Thyroid gland (tissue), 4 donors: ENCODE results near the gene MUCL3.

Source experiments
- POLR2A ChIP-seq, 2 donors: fragments of 450-650 bp; IDR thresholded peaks; one replicate each; pipeline ENCODE4 v1.6.1; 2017; ENCODE audit warnings: antibody characterized with exemption in 2 of 2, mild to moderate bottlenecking in 2 of 2, moderate library complexity in 1 of 2
- TF ChIP-seq, protein P1 (sequence below), 6 experiments: fragments of 200-600 bp in 3 of 6; fragments of 450-650 bp in 3 of 6; sonication (generic) in 3 of 6; IDR thresholded peaks; one replicate each; pipeline ENCODE4 v1.5.1; 2016 to 2019; ENCODE audit warnings: antibody characterized with exemption in 6 of 6, mild to moderate bottlenecking in 2 of 6, inconsistent platforms in 1 of 6, moderate library complexity in 1 of 6

DNA sequence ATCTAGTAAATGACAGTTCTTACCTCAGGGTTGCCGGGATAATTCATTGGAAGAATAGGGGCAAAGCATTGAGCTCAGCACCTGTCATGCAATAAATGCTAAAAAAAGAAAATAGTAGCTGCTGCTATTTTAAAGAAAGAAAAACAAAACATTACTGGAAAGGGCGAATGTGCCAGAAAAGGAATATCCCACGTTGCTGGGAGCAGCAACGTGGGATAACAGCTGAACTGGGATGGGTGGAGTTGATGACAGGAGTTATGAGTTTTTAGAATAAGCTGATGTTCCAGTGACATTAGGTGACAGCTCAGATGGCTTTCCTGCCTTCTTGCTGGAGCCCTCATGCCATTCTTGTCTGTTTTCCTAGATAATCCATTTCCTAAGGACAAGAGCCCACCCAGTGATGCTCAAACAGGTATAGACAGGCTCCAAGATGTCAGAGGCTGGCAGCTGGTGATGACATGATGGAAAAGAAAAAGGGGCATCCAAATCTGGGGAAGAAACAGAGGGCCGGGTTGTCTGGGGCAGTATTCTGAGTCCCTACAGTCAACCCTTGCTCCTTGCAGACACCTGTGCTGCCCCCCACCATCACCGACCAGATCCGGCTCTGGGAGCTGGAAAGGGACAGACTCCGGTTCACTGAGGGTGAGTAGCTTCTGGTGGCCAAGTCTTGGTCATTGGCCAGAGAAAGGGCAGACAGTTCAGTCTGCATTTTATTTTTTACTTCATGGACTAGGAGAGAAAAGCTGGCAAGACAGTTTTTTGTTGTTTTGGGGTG, 27.8 kb upstream of the MUCL3 start:
- TF ChIP-seq, protein P1, sequence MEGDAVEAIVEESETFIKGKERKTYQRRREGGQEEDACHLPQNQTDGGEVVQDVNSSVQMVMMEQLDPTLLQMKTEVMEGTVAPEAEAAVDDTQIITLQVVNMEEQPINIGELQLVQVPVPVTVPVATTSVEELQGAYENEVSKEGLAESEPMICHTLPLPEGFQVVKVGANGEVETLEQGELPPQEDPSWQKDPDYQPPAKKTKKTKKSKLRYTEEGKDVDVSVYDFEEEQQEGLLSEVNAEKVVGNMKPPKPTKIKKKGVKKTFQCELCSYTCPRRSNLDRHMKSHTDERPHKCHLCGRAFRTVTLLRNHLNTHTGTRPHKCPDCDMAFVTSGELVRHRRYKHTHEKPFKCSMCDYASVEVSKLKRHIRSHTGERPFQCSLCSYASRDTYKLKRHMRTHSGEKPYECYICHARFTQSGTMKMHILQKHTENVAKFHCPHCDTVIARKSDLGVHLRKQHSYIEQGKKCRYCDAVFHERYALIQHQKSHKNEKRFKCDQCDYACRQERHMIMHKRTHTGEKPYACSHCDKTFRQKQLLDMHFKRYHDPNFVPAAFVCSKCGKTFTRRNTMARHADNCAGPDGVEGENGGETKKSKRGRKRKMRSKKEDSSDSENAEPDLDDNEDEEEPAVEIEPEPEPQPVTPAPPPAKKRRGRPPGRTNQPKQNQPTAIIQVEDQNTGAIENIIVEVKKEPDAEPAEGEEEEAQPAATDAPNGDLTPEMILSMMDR (IDR thresholded peaks at IDR 0.05), result no peak
- no peak for TF ChIP-seq POLR2A (IDR thresholded peaks at IDR 0.05)
